OCI-LY7 (cell line): Measurements from ENCODE around the gene CSH1.
"Not testable (repeated sequence)": the region's sequence is repeated elsewhere in the genome, so short reads cannot be mapped to it uniquely, and the experiment has no call there.

Experiments used
- CTCF ChIP-seq: fragments of 200-600 bp; sonication (generic); conservative IDR thresholded peaks from 2 replicates; pipeline ENCODE4 v1.5.1; 2014; ENCODE audit warnings: mild to moderate bottlenecking, antibody characterized with exemption, low read length, moderate library complexity, mixed read lengths
- EZH2phosphoT487 ChIP-seq: fragments of 200-600 bp; sonication (generic); IDR thresholded peaks from 2 replicates; pipeline ENCODE4 v1.6.1; 2018; ENCODE audit warnings: low read depth, borderline replicate concordance, mild to moderate bottlenecking, mixed run types, antibody characterized with exemption, low read length, moderate library complexity, mixed read lengths

- TF ChIP-seq CTCF, EZH2phosphoT487: not testable (repeated sequence)
These were observed 13.7 kb downstream of the CSH1 start for GRCh38 chr17:63882626-63883126.
